HCT116 (cell line): ENCODE results near the gene IGLL1. TPM values are rescaled to one million over a fixed set of nuclear protein-coding genes. Genes with fewer than 3 reads are reported as not detected.
"Not testable (repeated sequence)": the region's sequence is repeated elsewhere in the genome, so short reads cannot be mapped to it uniquely, and the experiment has no call there.

Experiments
- ATAC-seq: fragments of 200-7000 bp; cut with Tn5 transposase; 2 replicates; pipeline ENCODE4 v1.9.1; 2020; ENCODE audit warnings: mild to moderate bottlenecking, moderate library complexity
- BruUV-seq: library from RNA; stranded (reverse); fragments of 400-500 nt; replicated peaks from 2 replicates; lab custom pipeline; 2021; lab: Mats Ljungman, UMichigan
- CTCF ChIA-PET: fragments of 300-600 bp; sonication (Branson Sonifier 250); formaldehyde crosslinking; loops from one replicate; lab custom pipeline; 2021; ENCODE audit warnings: antibody characterized with exemption; lab: Charles Lee
- POLR2A ChIA-PET: fragments of 300-600, 350-600 bp; sonication (Branson Sonifier 250); formaldehyde crosslinking; loops from one replicate; lab custom pipeline; 2021; ENCODE audit warnings: antibody characterized with exemption; lab: Charles Lee
- RAD21 ChIA-PET, 2 experiments: fragments of 300-600 bp; sonication (Branson Sonifier 250); formaldehyde crosslinking; loops; one replicate each; lab custom pipeline; 2023; ENCODE audit warnings: low total read pairs in 2 of 2; ENCODE audit not compliant: uncharacterized antibody in 2 of 2, unreplicated experiment in 2 of 2, low non-redundant PET in 1 of 2; lab: Charles Lee
- DNase-seq: peaks from one replicate; pipeline ENCODE4 v3.0.0-alpha.2; 2010; ENCODE audit warnings: low read depth, low spot score
- H2AFZ ChIP-seq: fragments of 200-600 bp; shearing (Covaris generic), sonication (generic); 2 replicates; pipeline ENCODE4 v1.6.1; 2017; ENCODE audit warnings: low read depth, mixed run types, mixed read lengths, antibody characterized with exemption, low read length; ENCODE audit not compliant: poor library complexity, severe bottlenecking
- H3K27ac ChIP-seq: 2 replicates; pipeline ENCODE4 v1.5.1; 2012; ENCODE audit warnings: low read depth, low read length
- H3K27me3 ChIP-seq: fragments of 200-600 bp; sonication (generic); 2 replicates; pipeline ENCODE4 v1.6.1; 2016; ENCODE audit warnings: mixed run types, low read length, mixed read lengths; ENCODE audit not compliant: insufficient read depth
- H3K36me3 ChIP-seq, 2 experiments: fragments of 200-500 bp in 1 of 2; fragments of 200-600 bp in 1 of 2; sonication (Bioruptor generic) in 1 of 2; sonication (generic) in 1 of 2; 2 replicates each; pipeline versions ENCODE4 v1.5.1 to v1.6.1; 2014 to 2016; ENCODE audit warnings: low read length in 2 of 2, inconsistent platforms in 1 of 2, mixed read lengths in 1 of 2, mixed run types in 1 of 2; ENCODE audit not compliant: insufficient read depth in 2 of 2, control insufficient read depth in 1 of 2
- H3K4me1 ChIP-seq, 2 experiments: fragments of 200-600 bp in 1 of 2; sonication (generic) in 1 of 2; 2 replicates each; pipeline versions ENCODE4 v1.5.1 to v1.6.1; 2012 to 2017; ENCODE audit warnings: low read length in 2 of 2, inconsistent platforms in 1 of 2, mild to moderate bottlenecking in 1 of 2, mixed read lengths in 1 of 2, mixed run types in 1 of 2, moderate library complexity in 1 of 2; ENCODE audit not compliant: insufficient read depth in 2 of 2, control insufficient read depth in 1 of 2
- H3K4me2 ChIP-seq: fragments of 200-600 bp; sonication (generic); 2 replicates; pipeline ENCODE4 v1.6.1; 2017; ENCODE audit warnings: mixed run types, low read length, mixed read lengths
- H3K4me3 ChIP-seq, 2 experiments: fragments of 200-600 bp in 1 of 2; sonication (generic) in 1 of 2; replicated peaks in 1 of 2; 2 replicates each; pipeline ENCODE4 v1.5.1; 2011 to 2016; ENCODE audit warnings: low read length in 2 of 2, control low read depth in 1 of 2, low read depth in 1 of 2, mild to moderate bottlenecking in 1 of 2, mixed read lengths in 1 of 2, mixed run types in 1 of 2
- H3K79me2 ChIP-seq: fragments of 200-600 bp; sonication (generic); 2 replicates; pipeline ENCODE4 v1.6.1; 2017; ENCODE audit warnings: mild to moderate bottlenecking, mixed run types, low read length, moderate library complexity, mixed read lengths; ENCODE audit not compliant: insufficient read depth
- H3K9ac ChIP-seq: fragments of 200-600 bp; sonication (generic); 2 replicates; pipeline ENCODE4 v1.6.1; 2016; ENCODE audit warnings: low read length, mixed read lengths
- H3K9me2 ChIP-seq: fragments of 200-600 bp; sonication (generic), shearing (Covaris generic); 2 replicates; pipeline ENCODE4 v1.6.1; 2017; ENCODE audit warnings: mixed run types, mild to moderate bottlenecking, moderate library complexity; ENCODE audit not compliant: insufficient read depth
- H3K9me3 ChIP-seq, 2 experiments: fragments of 200-500 bp in 1 of 2; fragments of 200-600 bp in 1 of 2; sonication (Bioruptor generic) in 1 of 2; sonication (generic) in 1 of 2; 2 replicates each; pipeline ENCODE4 v1.6.1; 2014 to 2017; ENCODE audit warnings: low read length in 2 of 2, mixed read lengths in 2 of 2, inconsistent platforms in 1 of 2, low read depth in 1 of 2, mild to moderate bottlenecking in 1 of 2, mixed run types in 1 of 2, moderate library complexity in 1 of 2; ENCODE audit not compliant: control insufficient read depth in 1 of 2, insufficient read depth in 1 of 2
- H4K20me1 ChIP-seq: fragments of 200-600 bp; sonication (generic), shearing (Covaris generic); 2 replicates; pipeline ENCODE4 v1.6.1; 2017; ENCODE audit warnings: mixed run types, mild to moderate bottlenecking, moderate library complexity; ENCODE audit not compliant: insufficient read depth
- CEBPB ChIP-seq: IDR thresholded peaks from 2 replicates; pipeline ENCODE4 v1.6.1; 2012; ENCODE audit warnings: low read depth
- CTCF ChIP-seq, 3 experiments: fragments of 200-600 bp in 1 of 3; sonication (generic) in 1 of 3; IDR thresholded peaks in 2 of 3; conservative IDR thresholded peaks in 1 of 3; 2 replicates each; pipeline ENCODE4 v1.5.1; 2012 to 2017; ENCODE audit warnings: low read depth in 2 of 3, low read length in 2 of 3, antibody characterized with exemption in 1 of 3, borderline replicate concordance in 1 of 3, control low read depth in 1 of 3, mild to moderate bottlenecking in 1 of 3, mixed read lengths in 1 of 3, mixed run types in 1 of 3, moderate library complexity in 1 of 3; ENCODE audit not compliant: insufficient read depth in 1 of 3
- MAX ChIP-seq: IDR thresholded peaks from 2 replicates; pipeline ENCODE4 v1.6.1; 2012
- TCF7L2 ChIP-seq: IDR thresholded peaks from 2 replicates; pipeline ENCODE4 v1.7.0; 2011; ENCODE audit warnings: borderline replicate concordance, inconsistent platforms; ENCODE audit not compliant: insufficient read depth, insufficient read length; ENCODE audit errors: extremely low read depth
- YY1 ChIP-seq: IDR thresholded peaks from 2 replicates; pipeline ENCODE4 v1.6.1; 2011; ENCODE audit warnings: low read length, low read depth, moderate library complexity, mild to moderate bottlenecking; ENCODE audit not compliant: insufficient replicate concordance; ENCODE audit errors: extremely low read depth
- ZFX ChIP-seq: fragments of 450-650 bp; IDR thresholded peaks from 2 replicates; pipeline ENCODE4 v1.6.1; 2017
- intact Hi-C: fragments of 100-400 bp; cut with micrococcal nuclease; formaldehyde crosslinking; loops from 2 replicates; pipeline ENCODE4 v1.10.0; 2022
- total RNA-seq: library from RNA; stranded (reverse); gene quantifications from one replicate; pipeline ENCODE4 v1.2.1, GENCODE V29; 2021; ENCODE audit not compliant: unreplicated experiment

IGLL1 gene
- total RNA-seq, 1 experiment from 2014 or later = not detected

- H3K9me2 ChIP-seq, H2AFZ ChIP-seq, BruUV-seq, ATAC-seq, DNase-seq, H3K27ac ChIP-seq, H3K79me2 ChIP-seq, intact Hi-C loops, H4K20me1 ChIP-seq, CTCF ChIA-PET, POLR2A ChIA-PET, RAD21 ChIA-PET, H3K4me3 ChIP-seq, H3K4me1 ChIP-seq, H3K9me3 ChIP-seq, H3K27me3 ChIP-seq, H3K9ac ChIP-seq, H3K4me2 ChIP-seq, H3K36me3 ChIP-seq: not testable (repeated sequence)
Measured at GRCh38 chr22:23560215-23560614, 19.9 kb downstream of the IGLL1 start.

DNA sequence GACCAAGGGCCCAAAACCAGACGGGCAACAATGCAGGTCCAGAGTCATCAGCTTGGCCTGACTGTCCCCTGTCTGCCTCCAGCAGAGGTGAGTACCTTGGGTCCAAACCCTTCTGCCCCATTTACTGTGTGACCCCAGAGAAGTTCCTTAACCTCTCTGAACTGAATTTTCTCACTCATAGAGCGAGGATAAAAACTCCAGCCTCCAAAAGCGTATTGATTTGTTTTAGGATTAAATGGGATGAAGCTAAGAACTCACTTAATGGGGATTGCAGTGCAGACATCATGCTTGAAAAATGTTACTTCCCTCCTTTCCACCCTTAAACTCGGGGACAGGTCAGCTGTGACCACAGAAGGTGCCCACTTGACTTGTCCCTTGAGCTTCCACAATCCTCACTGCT, 22.6 kb downstream of the IGLL1 start:
- no peaks in the 10 kb centered on the region for H3K9me2 ChIP-seq
- H3K27ac ChIP-seq = no peak overlapping the region
- H4K20me1 ChIP-seq = no peaks in the 10 kb centered on the region
- no peak for DNase-seq
- ChIA-PET POLR2A (no interaction called here), RAD21 (no interaction called here), CTCF (no interaction called here)
- no peaks in the 10 kb centered on the region for H3K4me1 ChIP-seq
- no peaks in the 10 kb centered on the region for H3K27me3 ChIP-seq
- H3K4me3 ChIP-seq = no peak overlapping the region
- no peak overlapping the region for H2AFZ ChIP-seq
- no peaks in the 10 kb centered on the region for H3K36me3 ChIP-seq
- H3K9me3 ChIP-seq = no peaks in the 10 kb centered on the region
- BruUV-seq = no TSS peak
- H3K9ac ChIP-seq = no peak overlapping the region
- H3K4me2 ChIP-seq = no peak overlapping the region
- no peak for ATAC-seq
- TF ChIP-seq MAX = no peak
- no peak for TF ChIP-seq CTCF (IDR thresholded peaks at IDR 0.05 in 2 of 3, conservative IDR thresholded peaks at IDR 0.05 in 1 of 3; ENCODE audit: borderline replicate concordance in 1 of 3, insufficient read depth in 1 of 3, low read depth in 2 of 3, low read length in 2 of 3)
- TF ChIP-seq YY1 = no peak
- no peak for TF ChIP-seq TCF7L2
- TF ChIP-seq CEBPB = no peak
- no peak for TF ChIP-seq ZFX
- H3K79me2 ChIP-seq = no peaks in the 10 kb centered on the region
- intact Hi-C loops = no loop called here
